NK-92 treated with Interleukin-12 subunit alpha and Interleukin-12 subunit beta, amount 100 ng/mL, for 24 hours (cell line): ENCODE results near the gene SLC6A18.

ENCODE experiments used
- DNase-seq: peaks from one replicate; lab custom pipeline; 2025; lab: John Stamatoyannopoulos, UW

The SLC6A18 gene

GRCh38 chr5:1225081-1225480 is at the start of gene SLC6A18:
TSS of gene SLC6A18 (plus strand) at chr5:1225381. CDS start at chr5:1225478, 97 bp downstream.
- DNase-seq = no peak

- no peak for DNase-seq
Observed at GRCh38 chr5:1175801-1176472, 49.2 kb upstream of the SLC6A18 start.

- no peak for DNase-seq
Observed at GRCh38 chr5:1176473-1177391, 48.4 kb upstream of the SLC6A18 start.

- no peak for DNase-seq
Observed at GRCh38 chr5:1177826-1178528, 47.2 kb upstream of the SLC6A18 start.

GRCh38 chr5:1178529-1179382 is 46.4 kb upstream of the SLC6A18 start:
- DNase-seq = no peak

GRCh38 chr5:1179383-1179715 is 45.8 kb upstream of the SLC6A18 start:
- no peak for DNase-seq

- DNase-seq = no peak
Observed at GRCh38 chr5:1180096-1180495, 45.1 kb upstream of the SLC6A18 start.

GRCh38 chr5:1180841-1181271 is 44.3 kb upstream of the SLC6A18 start:
- no peak for DNase-seq

GRCh38 chr5:1181451-1182359 is 43.5 kb upstream of the SLC6A18 start:
- no peak for DNase-seq

- no peak for DNase-seq
Observed at GRCh38 chr5:1182360-1182632, 42.9 kb upstream of the SLC6A18 start.

- DNase-seq = no peak
Observed at GRCh38 chr5:1182633-1183423, 42.4 kb upstream of the SLC6A18 start.

GRCh38 chr5:1183424-1184162 is 41.6 kb upstream of the SLC6A18 start:
- DNase-seq = no peak

GRCh38 chr5:1184163-1184470 is 41.1 kb upstream of the SLC6A18 start:
- no peak for DNase-seq

- no peak for DNase-seq
Observed at GRCh38 chr5:1184481-1184880, 40.7 kb upstream of the SLC6A18 start.

- no peak for DNase-seq
Observed at GRCh38 chr5:1185038-1185627, 40.0 kb upstream of the SLC6A18 start.

- no peak for DNase-seq
Observed at GRCh38 chr5:1185629-1186350, 39.4 kb upstream of the SLC6A18 start.

- no peak for DNase-seq
Observed at GRCh38 chr5:1186351-1187233, 38.6 kb upstream of the SLC6A18 start.
